Heart left ventricle (tissue), 16 donors: ENCODE data around the gene ARHGAP29. TPM values are rescaled to one million over a fixed set of nuclear protein-coding genes. Genes with fewer than 3 reads are reported as not detected.

Source experiments
- ATAC-seq, 4 donors: fragments of 200-7000 bp; cut with Tn5 transposase; one replicate each; pipeline ENCODE4 v1.9.1; 2020 to 2022; ENCODE audit warnings: moderate library complexity in 4 of 4, mild to moderate bottlenecking in 3 of 4, moderate number of reproducible peaks in 1 of 4
- DNase-seq, 5 donors: peaks; one replicate each; pipeline ENCODE4 v3.0.0-alpha.2; 2020
- H3K27ac ChIP-seq, 12 donors: fragments of 200-600 bp; sonication (generic) in 4 of 12; one replicate each; pipeline versions ENCODE4 v1.5.0 to v1.8.0; 2016 to 2022; ENCODE audit warnings: mild to moderate bottlenecking in 2 of 12
- H3K27me3 ChIP-seq, 9 donors: fragments of 200-600 bp; sonication (generic) in 2 of 9; one replicate each; pipeline versions ENCODE4 v1.5.1 to v1.8.0; 2016 to 2022; ENCODE audit warnings: mild to moderate bottlenecking in 3 of 9
- H3K36me3 ChIP-seq, 9 donors: fragments of 200-600 bp; sonication (generic) in 2 of 9; one replicate each; pipeline versions ENCODE4 v1.5.0 to v1.8.0; 2018 to 2022; ENCODE audit warnings: mild to moderate bottlenecking in 2 of 9
- H3K4me1 ChIP-seq, 12 donors: fragments of 200-600 bp; sonication (generic) in 4 of 12; one replicate each; pipeline versions ENCODE4 v1.5.0 to v1.8.0; 2016 to 2022; ENCODE audit warnings: mild to moderate bottlenecking in 3 of 12
- H3K4me3 ChIP-seq, 12 donors: fragments of 200-600 bp; sonication (generic) in 4 of 12; one replicate each; pipeline versions ENCODE4 v1.5.0 to v1.8.0; 2017 to 2022; ENCODE audit warnings: mild to moderate bottlenecking in 9 of 12, moderate library complexity in 4 of 12
- H3K9me3 ChIP-seq, 12 donors: fragments of 200-600 bp; sonication (generic) in 4 of 12; one replicate each; pipeline versions ENCODE4 v1.5.0 to v1.8.0; 2016 to 2022; ENCODE audit warnings: mild to moderate bottlenecking in 1 of 12
- POLR2A ChIP-seq, 2 donors: fragments of 450-650 bp; IDR thresholded peaks; one replicate each; pipeline ENCODE4 v1.6.1; 2017; ENCODE audit warnings: antibody characterized with exemption in 2 of 2, mild to moderate bottlenecking in 2 of 2, moderate library complexity in 2 of 2
- WGBS, 4 donors: extraction: QIAGEN DNeasy Blood & Tissue Kit in 2 of 4; methylation state at CpG; one replicate each; pipeline versions ENCODE4 v1.1.5 to v1.1.7; 2013 to 2018; 5-methylcytosine and 5-hydroxymethylcytosine counted together
- intact Hi-C, 10 donors: fragments of 100-400 bp; cut with DNase I; formaldehyde crosslinking; loops; one replicate each; pipeline versions ENCODE4 v1.11.1 to v1.14.2; 2022
- polyA plus RNA-seq, 2 donors: library from polyadenylated mRNA; stranded (reverse); fragments of 200-250 nt; gene quantifications; one replicate each; pipeline ENCODE4 v1.2.3, GENCODE V29; 2013
- total RNA-seq, 9 donors: library from RNA; depleted of rRNA in 2 of 9; stranded (reverse); fragments of >200 nt in 2 of 9; fragmentation: NEBNext Ultra II Directional in 3 of 9; extraction: Animal tissue kit (Norgen Biotek cat#: 25700) in 3 of 9; gene quantifications; one replicate each; pipeline versions ENCODE4 v1.1.0 to v1.2.4, GENCODE V29; 2016 to 2023
- TF ChIP-seq, protein P1 (sequence below), 12 donors: fragments of 200-600 bp; sonication (generic) in 4 of 12; IDR thresholded peaks; one replicate each; pipeline versions ENCODE4 v1.5.0 to v1.8.0; 2018 to 2022; ENCODE audit warnings: antibody characterized with exemption in 12 of 12, mild to moderate bottlenecking in 5 of 12
- donor health status: ischemic (EF 13 %, LVEDD 7.1; RV severe dilation, severe dysfunction).
- donor health status: healthy with polysubstance abuse.
- donor health status: DM: no; HTN: yes; CAD: no.
- donor health status: DM: no; HTN: no; CAD: no.
- donor health status: ischemic (EF 25% LVEDD 6.9; RV normal size, moderate dysfunction).
- donor health status: ischemic (EF 25% LVEDD 5.7; RV mildly dilated, moderate dysfunction).
- donor health status: healthy.
- donor health status: DM: yes; HTN: yes; CAD: no.
- donor health status: ischemic (EF 35%, LVEDD 5.7; RV mildly dilated, moderate dysfunction).
- donor health status: nonischemic (EF 11% LVEDD 7.7; RV severe dilation, severe dysfunction).
- donor health status: DM: yes; HTN: yes; CAD: no.
- donor health status: PGD.
- donor health status: ischemic (EF 29% LVEDD 5.4; RV normal size, mild dysfunction).
- donor health status: nonischemic (EF 23%, LVEDD 6.1; RV moderate dilation, normal function).

Gene ARHGAP29
- total and polyA plus RNA-seq, 11 donors: 11.0 to 35.7 (median 26.2) TPM

DNA sequence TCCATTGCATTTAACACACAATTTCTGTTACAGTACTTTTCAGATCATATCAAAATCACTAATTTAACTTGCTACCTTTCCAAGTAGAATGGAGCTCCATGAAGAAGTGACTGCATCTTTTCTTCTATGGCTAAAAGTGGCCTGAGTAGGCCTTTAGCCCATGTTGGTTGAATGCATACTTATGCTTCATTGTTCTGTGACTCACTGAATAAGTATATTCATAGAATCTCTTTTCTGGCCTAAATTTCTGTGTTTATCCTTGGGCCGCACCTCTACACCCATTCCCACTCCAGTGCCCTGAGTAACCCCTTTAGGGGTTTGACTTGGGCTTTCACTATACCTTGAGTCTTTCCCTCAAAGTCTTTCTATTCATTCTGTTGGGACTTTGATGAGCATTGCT lies 42.1 kb upstream of the ARHGAP29 start:
- 98 to 100% (median 100%) methylated on average over 1 of the region's 1 CpG for WGBS, 4 donors
- H3K27me3 ChIP-seq: no peaks in the 10 kb centered on the region
- no peak for TF ChIP-seq POLR2A (IDR thresholded peaks at IDR 0.05)
- TF ChIP-seq, protein P1, sequence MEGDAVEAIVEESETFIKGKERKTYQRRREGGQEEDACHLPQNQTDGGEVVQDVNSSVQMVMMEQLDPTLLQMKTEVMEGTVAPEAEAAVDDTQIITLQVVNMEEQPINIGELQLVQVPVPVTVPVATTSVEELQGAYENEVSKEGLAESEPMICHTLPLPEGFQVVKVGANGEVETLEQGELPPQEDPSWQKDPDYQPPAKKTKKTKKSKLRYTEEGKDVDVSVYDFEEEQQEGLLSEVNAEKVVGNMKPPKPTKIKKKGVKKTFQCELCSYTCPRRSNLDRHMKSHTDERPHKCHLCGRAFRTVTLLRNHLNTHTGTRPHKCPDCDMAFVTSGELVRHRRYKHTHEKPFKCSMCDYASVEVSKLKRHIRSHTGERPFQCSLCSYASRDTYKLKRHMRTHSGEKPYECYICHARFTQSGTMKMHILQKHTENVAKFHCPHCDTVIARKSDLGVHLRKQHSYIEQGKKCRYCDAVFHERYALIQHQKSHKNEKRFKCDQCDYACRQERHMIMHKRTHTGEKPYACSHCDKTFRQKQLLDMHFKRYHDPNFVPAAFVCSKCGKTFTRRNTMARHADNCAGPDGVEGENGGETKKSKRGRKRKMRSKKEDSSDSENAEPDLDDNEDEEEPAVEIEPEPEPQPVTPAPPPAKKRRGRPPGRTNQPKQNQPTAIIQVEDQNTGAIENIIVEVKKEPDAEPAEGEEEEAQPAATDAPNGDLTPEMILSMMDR (IDR thresholded peaks at IDR 0.05): no peak
- ATAC-seq (no peak), DNase-seq (no peak)
- no peaks in the 10 kb centered on the region for H3K36me3 ChIP-seq
- H3K4me1 ChIP-seq: peaks cover 0 to 19% (median 8%) of the 10 kb centered on the region in 12 donors
- no peak overlapping the region for H3K4me3 ChIP-seq
- no peaks in the 10 kb centered on the region for H3K9me3 ChIP-seq
- intact Hi-C loops: no loop called here
- H3K27ac ChIP-seq: no peak overlapping the region

DNA sequence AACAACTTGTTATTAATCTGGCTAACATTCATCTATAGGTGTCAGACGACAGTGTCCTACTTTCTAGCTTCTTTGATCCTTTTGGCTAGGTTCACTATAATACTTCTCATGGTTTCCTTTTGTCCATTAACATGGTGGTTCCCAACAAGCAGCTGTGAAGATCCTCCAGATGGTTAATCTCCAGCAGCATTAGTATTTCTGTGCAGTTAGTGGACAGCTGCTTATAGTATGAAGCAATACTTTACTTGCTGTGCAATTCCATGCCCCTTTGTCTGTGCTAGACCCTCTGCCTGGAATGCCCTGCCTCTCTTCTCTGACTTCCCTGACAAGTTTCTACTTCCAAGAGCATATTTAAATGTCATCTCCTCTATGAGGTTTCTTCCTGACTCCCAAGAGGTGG lies 41.7 kb upstream of the ARHGAP29 start:
- Histone ChIP-seq H3K4me3 (no peak overlapping the region), H3K27ac (no peak overlapping the region), H3K27me3 (no peaks in the 10 kb centered on the region), H3K36me3 (no peaks in the 10 kb centered on the region), H3K4me1 (peaks cover 0 to 19% (median 8%) of the 10 kb centered on the region in 12 donors), H3K9me3 (no peaks in the 10 kb centered on the region)
- WGBS, 4 donors: 83 to 100% (median 94%) methylated on average over 1 of the region's 1 CpG
- TF ChIP-seq, protein P1 (IDR thresholded peaks at IDR 0.05): no peak
- no peak for TF ChIP-seq POLR2A (IDR thresholded peaks at IDR 0.05)
- DNase-seq: no peak
- intact Hi-C loops: no loop called here
- no peak for ATAC-seq

DNA sequence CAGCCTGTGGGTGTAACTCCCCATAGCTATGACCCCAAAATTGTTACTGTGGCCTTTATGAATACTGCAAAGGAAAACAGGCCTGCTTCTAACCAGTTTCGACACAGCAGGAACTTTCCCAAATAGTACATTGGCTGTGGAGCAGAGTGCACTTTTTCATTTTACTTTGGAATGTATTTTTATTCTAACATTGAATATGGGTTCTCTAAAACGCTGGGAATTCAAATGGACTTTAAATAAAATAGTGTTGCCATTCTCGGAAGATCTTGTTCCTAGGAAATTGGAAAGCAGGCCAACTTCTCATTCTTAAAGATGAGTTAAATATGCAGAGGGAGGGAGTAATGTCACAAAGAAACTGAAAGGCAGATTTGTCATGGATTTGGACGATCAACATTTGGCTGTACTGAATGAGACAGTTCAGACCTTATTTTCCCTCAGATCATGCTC lies 39.6 kb upstream of the ARHGAP29 start:
- intact Hi-C loops: no loop called here
- no peak overlapping the region for H3K4me3 ChIP-seq
- no peaks in the 10 kb centered on the region for H3K36me3 ChIP-seq
- 63 to 75% (median 71%) methylated on average over 4 of the region's 4 CpGs for WGBS, 4 donors
- ATAC-seq (peak in 1 of 4 donors; percentile 52), DNase-seq (no peak)
- no peak for TF ChIP-seq POLR2A (IDR thresholded peaks at IDR 0.05)
- TF ChIP-seq, protein P1 (IDR thresholded peaks at IDR 0.05): no peak
- H3K4me1 ChIP-seq: peaks cover 0 to 19% (median 8%) of the 10 kb centered on the region in 12 donors
- peak overlapping the region in 8 of 12 donors; percentile 2 to 54 (median 8) for H3K27ac ChIP-seq
- H3K27me3 ChIP-seq: no peaks in the 10 kb centered on the region
- no peaks in the 10 kb centered on the region for H3K9me3 ChIP-seq

DNA sequence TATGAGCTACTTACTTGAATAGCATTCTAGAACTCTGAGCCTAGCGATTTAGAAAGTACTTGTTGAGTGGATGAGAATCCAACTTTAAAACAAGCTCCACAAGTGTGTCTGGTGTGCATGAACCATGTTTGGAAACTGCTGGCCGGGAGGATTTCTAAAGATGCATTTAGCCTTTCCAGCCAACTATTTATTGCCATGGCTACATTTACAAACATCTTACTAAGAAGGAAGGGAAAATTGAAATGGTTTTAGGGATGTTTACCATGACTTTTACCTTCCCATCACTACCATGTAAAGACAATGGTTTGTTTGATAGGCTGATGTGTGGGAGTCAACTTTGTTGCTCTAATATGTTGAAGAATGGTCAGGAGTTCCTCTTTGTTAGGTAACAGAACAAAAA lies 37.7 kb upstream of the ARHGAP29 start:
- Histone ChIP-seq H3K9me3 (no peaks in the 10 kb centered on the region), H3K4me3 (no peak overlapping the region), H3K36me3 (no peaks in the 10 kb centered on the region), H3K27ac (no peak overlapping the region), H3K27me3 (no peaks in the 10 kb centered on the region), H3K4me1 (peaks cover 0 to 11% (median 0%) of the 10 kb centered on the region in 12 donors)
- no peak for DNase-seq
- WGBS, 4 donors: 65 to 71% (median 67%) methylated on average over 2 of the region's 2 CpGs
- intact Hi-C loops: no loop called here
- TF ChIP-seq POLR2A (IDR thresholded peaks at IDR 0.05): no peak
- TF ChIP-seq, protein P1 (IDR thresholded peaks at IDR 0.05): no peak
- no peak for ATAC-seq
